Activated T-helper 1 cell treated with anti-CD3 and anti-CD28 coated beads, Interleukin-12 subunit alpha, Interleukin-12 subunit beta, Interleukin-2, Interleukin-4 antibody, amounts not matched to agents 30 ng/mL and 10 ng/mL and 1 ng/mL, durations not matched to agents 14 hours and 24 hours and 36 hours (primary cell): ENCODE data around the gene ITGA11. TPM values are rescaled to one million over a fixed set of nuclear protein-coding genes. Genes with fewer than 3 reads are reported as not detected.

Source experiments
- DNase-seq: peaks from one replicate; pipeline ENCODE4 v3.0.0; 2021; ENCODE audit warnings: low spot score
- H3K27ac Mint-ChIP-seq: one replicate; pipeline ENCODE4 v1.8.0; 2021; ENCODE audit warnings: mild to moderate bottlenecking, mixed read lengths
- H3K27me3 Mint-ChIP-seq: one replicate; pipeline ENCODE4 v1.8.0; 2022; ENCODE audit warnings: mild to moderate bottlenecking, moderate library complexity, mixed read lengths; ENCODE audit not compliant: insufficient read depth
- H3K36me3 Mint-ChIP-seq: one replicate; pipeline ENCODE4 v1.8.0; 2021; ENCODE audit warnings: low read depth, mixed read lengths
- H3K4me1 Mint-ChIP-seq: one replicate; pipeline ENCODE4 v1.8.0; 2021; ENCODE audit warnings: low read depth, mixed read lengths
- H3K4me3 Mint-ChIP-seq: one replicate; pipeline ENCODE4 v1.8.0; 2021; ENCODE audit warnings: mild to moderate bottlenecking, moderate library complexity, mixed read lengths
- H3K9me3 Mint-ChIP-seq: one replicate; pipeline ENCODE4 v1.8.0; 2021; ENCODE audit warnings: mixed read lengths
- intact Hi-C: fragments of 100-400 bp; cut with micrococcal nuclease; formaldehyde crosslinking; loops from one replicate; pipeline ENCODE4 v1.15.1; 2024
- total RNA-seq: library from RNA; stranded (reverse); gene quantifications from 2 replicates; pipeline ENCODE4 v1.2.3, GENCODE V29; 2022

The ITGA11 gene
- total RNA-seq, 1 donor from 2014 or later, result 0.23 TPM

GRCh38 chr15:68311464-68311835 is 120.5 kb downstream of the ITGA11 start:
- no peak for DNase-seq
- H3K4me3 Mint-ChIP-seq, result no peak overlapping the region
- intact Hi-C loops, result no loop called here
- no peak overlapping the region for H3K27ac Mint-ChIP-seq
- H3K9me3 Mint-ChIP-seq, result no peaks in the 10 kb centered on the region
- peaks cover 6% of the 10 kb centered on the region for H3K4me1 Mint-ChIP-seq
- H3K36me3 Mint-ChIP-seq, result no peaks in the 10 kb centered on the region
- peaks cover 8% of the 10 kb centered on the region for H3K27me3 Mint-ChIP-seq

GRCh38 chr15:68310804-68311463 is 121.0 kb downstream of the ITGA11 start:
- no peak for DNase-seq
- Mint-ChIP-seq H3K27me3 (peaks cover 9% of the 10 kb centered on the region), H3K4me1 (peaks cover 10% of the 10 kb centered on the region), H3K27ac (no peak overlapping the region), H3K4me3 (no peak overlapping the region), H3K36me3 (no peaks in the 10 kb centered on the region), H3K9me3 (no peaks in the 10 kb centered on the region)
- intact Hi-C loops, result no loop called here

- Mint-ChIP-seq H3K9me3 (no peaks in the 10 kb centered on the region), H3K4me3 (no peak overlapping the region), H3K4me1 (peaks cover 10% of the 10 kb centered on the region), H3K27ac (peak overlapping the region; percentile 48), H3K27me3 (peaks cover 9% of the 10 kb centered on the region), H3K36me3 (no peaks in the 10 kb centered on the region)
- intact Hi-C loops, result no loop called here
- no peak for DNase-seq
Observed at GRCh38 chr15:68310178-68310803, 121.7 kb downstream of the ITGA11 start.

- Mint-ChIP-seq H3K4me3 (no peak overlapping the region), H3K27ac (no peak overlapping the region), H3K4me1 (peaks cover 17% of the 10 kb centered on the region), H3K27me3 (peaks cover 11% of the 10 kb centered on the region), H3K36me3 (no peaks in the 10 kb centered on the region), H3K9me3 (no peaks in the 10 kb centered on the region)
- intact Hi-C loops, result loop anchor here (5.0 kb wide), 1 partner anchor 228 kb away; no protein-coding TSS in a partner anchor
- DNase-seq, result no peak
Observed at GRCh38 chr15:68309024-68309423, 122.9 kb downstream of the ITGA11 start.

- Mint-ChIP-seq H3K27ac (no peak overlapping the region), H3K9me3 (no peaks in the 10 kb centered on the region), H3K27me3 (peaks cover 9% of the 10 kb centered on the region), H3K36me3 (no peaks in the 10 kb centered on the region), H3K4me3 (no peak overlapping the region), H3K4me1 (peaks cover 20% of the 10 kb centered on the region)
- no peak for DNase-seq
- intact Hi-C loops, result loop anchor here (2.0 to 5.0 kb wide), 2 partner anchors 230 to 367 kb away; no protein-coding TSS in a partner anchor
Observed at GRCh38 chr15:68307131-68307928, 124.6 kb downstream of the ITGA11 start.

GRCh38 chr15:68305420-68305871 is 126.5 kb downstream of the ITGA11 start:
- no peak for DNase-seq
- Mint-ChIP-seq H3K9me3 (no peaks in the 10 kb centered on the region), H3K27me3 (peaks cover 9% of the 10 kb centered on the region), H3K4me1 (peaks cover 26% of the 10 kb centered on the region), H3K4me3 (no peak overlapping the region), H3K27ac (no peak overlapping the region), H3K36me3 (peaks cover 3% of the 10 kb centered on the region)
- intact Hi-C loops, result loop anchor here (5.0 kb wide), 1 partner anchor 232 kb away; no protein-coding TSS in a partner anchor

GRCh38 chr15:68304589-68305337 is 127.2 kb downstream of the ITGA11 start:
- Mint-ChIP-seq H3K36me3 (peaks cover 3% of the 10 kb centered on the region), H3K27ac (peak overlapping the region; percentile 11), H3K27me3 (peaks cover 7% of the 10 kb centered on the region), H3K9me3 (no peaks in the 10 kb centered on the region), H3K4me1 (peaks cover 26% of the 10 kb centered on the region), H3K4me3 (no peak overlapping the region)
- intact Hi-C loops, result loop anchor here (5.0 kb wide), 1 partner anchor 233 kb away; no protein-coding TSS in a partner anchor
- no peak for DNase-seq

GRCh38 chr15:68303560-68304436 is 128.2 kb downstream of the ITGA11 start:
- peaks cover 3% of the 10 kb centered on the region for H3K36me3 Mint-ChIP-seq
- H3K4me1 Mint-ChIP-seq, result peaks cover 36% of the 10 kb centered on the region
- DNase-seq, result no peak
- no peaks in the 10 kb centered on the region for H3K9me3 Mint-ChIP-seq
- peaks cover 7% of the 10 kb centered on the region for H3K27me3 Mint-ChIP-seq
- H3K27ac Mint-ChIP-seq, result peak overlapping the region; percentile 67
- intact Hi-C loops, result no loop called here
- no peak overlapping the region for H3K4me3 Mint-ChIP-seq

- Mint-ChIP-seq H3K36me3 (peaks cover 3% of the 10 kb centered on the region), H3K4me1 (peaks cover 42% of the 10 kb centered on the region), H3K27ac (no peak overlapping the region), H3K27me3 (peaks cover 4% of the 10 kb centered on the region), H3K4me3 (no peak overlapping the region), H3K9me3 (no peaks in the 10 kb centered on the region)
- DNase-seq, result no peak
- intact Hi-C loops, result no loop called here
Observed at GRCh38 chr15:68303134-68303533, 128.8 kb downstream of the ITGA11 start.

- Mint-ChIP-seq H3K9me3 (no peaks in the 10 kb centered on the region), H3K4me3 (no peak overlapping the region), H3K36me3 (peaks cover 3% of the 10 kb centered on the region), H3K27me3 (peaks cover 4% of the 10 kb centered on the region), H3K27ac (no peak overlapping the region), H3K4me1 (peaks cover 42% of the 10 kb centered on the region)
- intact Hi-C loops, result no loop called here
- DNase-seq, result no peak
Observed at GRCh38 chr15:68302729-68303128, 129.2 kb downstream of the ITGA11 start.

- DNase-seq, result no peak
- no peak overlapping the region for H3K4me3 Mint-ChIP-seq
- H3K36me3 Mint-ChIP-seq, result peaks cover 8% of the 10 kb centered on the region
- H3K27me3 Mint-ChIP-seq, result peaks cover 4% of the 10 kb centered on the region
- no peaks in the 10 kb centered on the region for H3K9me3 Mint-ChIP-seq
- no peak overlapping the region for H3K27ac Mint-ChIP-seq
- peaks cover 34% of the 10 kb centered on the region for H3K4me1 Mint-ChIP-seq
- intact Hi-C loops, result no loop called here
Observed at GRCh38 chr15:68301301-68301700, 130.7 kb downstream of the ITGA11 start.
